CD4-positive, alpha-beta T cell treated with Interferon gamma for 1 hour (primary cell): Measurements from ENCODE around the gene CFAP100.

Experiments
- DNase-seq: peaks from one replicate; pipeline ENCODE4 v3.0.0-alpha.2; 2020

CFAP100 gene

DNA sequence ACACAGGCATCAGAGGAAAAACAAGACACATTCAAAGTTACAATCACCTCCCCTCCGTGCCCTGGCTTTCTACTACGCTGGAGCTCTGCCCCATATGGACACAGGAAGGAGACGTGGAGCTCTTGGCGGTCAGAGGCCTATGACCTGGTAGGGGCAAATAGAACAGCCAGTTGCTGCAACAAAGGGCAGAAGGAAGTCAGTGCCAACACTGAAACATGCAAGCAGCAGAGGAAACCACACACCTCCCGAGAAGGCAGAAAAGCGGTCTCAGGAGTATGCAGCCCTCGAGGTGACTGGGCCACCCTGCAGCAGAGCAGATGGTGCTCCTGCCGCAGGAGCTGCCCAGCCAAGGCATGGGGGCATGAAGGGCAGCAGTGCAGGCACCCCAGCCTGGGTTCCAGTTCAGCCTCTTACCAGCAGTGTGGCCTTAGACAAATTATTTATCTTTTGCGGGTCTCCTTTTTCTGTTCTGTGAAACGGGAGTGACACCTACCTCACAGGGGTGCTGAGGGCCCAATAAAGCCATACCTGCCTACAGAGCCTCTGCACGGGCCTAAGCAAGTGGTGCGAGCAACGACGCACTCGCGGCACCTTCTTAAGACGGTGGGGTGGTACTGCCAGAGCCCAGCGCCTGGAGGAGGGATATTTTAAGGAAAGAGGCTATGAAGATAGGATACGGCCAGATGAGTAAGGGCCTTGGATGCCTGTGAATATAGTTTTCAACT, 72.3 kb downstream of the CFAP100 start:
- DNase-seq: no peak

DNA sequence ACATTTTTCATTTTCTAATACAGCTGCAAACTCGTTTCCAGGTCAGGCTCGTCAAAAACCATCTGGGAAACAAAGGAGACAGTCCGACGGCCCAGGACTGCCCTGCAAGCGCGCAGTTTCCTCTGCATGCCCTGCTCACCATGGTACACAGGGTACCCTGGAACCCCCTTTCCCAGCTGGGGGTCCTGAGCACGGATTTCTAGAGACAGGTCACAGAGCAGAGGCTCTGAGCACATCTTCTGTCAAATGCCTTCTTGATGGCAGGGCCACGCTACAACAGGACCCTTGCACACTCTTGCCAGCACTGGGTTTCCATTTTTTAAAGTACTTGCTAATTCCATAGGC, 72.9 kb downstream of the CFAP100 start:
- no peak for DNase-seq

DNA sequence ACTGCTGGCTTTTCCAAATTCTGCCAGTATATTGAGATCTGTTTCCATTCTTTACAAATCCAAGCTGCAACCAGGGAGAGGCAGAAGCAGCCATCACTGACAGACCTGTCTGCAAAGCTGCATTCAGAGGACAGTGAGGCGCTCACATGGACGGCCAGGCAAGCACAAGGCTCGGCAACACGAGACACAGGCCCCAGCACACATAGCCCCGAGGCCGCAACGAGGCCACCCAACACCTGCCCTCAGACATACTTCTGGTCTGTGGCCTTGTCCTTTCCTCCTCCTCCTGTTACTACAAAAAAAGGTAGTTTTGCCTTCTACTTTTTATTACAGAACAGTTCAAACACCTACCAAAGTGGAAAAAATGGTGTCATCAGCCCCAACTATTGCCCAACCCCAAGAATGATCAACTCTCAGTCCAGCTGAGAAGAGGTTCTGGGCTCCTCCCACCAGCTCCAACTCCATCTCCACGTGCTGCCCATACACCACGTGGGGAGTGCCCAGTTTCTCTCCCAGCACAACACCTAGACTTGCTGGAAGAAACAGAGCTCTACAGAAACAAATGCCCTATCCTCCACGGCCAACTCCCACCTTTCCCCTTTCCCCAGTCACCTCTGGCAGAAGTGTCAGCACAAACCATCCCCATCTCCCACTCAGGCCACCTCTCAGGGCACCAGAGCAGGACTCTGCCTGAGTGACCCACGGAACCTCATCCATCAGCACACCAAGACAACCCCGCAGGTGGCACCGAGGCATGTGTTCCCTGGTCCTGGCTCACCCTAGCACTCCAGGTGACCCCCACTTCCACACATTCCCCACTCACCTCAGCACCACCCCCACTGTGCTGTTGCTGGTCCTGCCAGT, 73.6 kb downstream of the CFAP100 start:
- no peak for DNase-seq

DNA sequence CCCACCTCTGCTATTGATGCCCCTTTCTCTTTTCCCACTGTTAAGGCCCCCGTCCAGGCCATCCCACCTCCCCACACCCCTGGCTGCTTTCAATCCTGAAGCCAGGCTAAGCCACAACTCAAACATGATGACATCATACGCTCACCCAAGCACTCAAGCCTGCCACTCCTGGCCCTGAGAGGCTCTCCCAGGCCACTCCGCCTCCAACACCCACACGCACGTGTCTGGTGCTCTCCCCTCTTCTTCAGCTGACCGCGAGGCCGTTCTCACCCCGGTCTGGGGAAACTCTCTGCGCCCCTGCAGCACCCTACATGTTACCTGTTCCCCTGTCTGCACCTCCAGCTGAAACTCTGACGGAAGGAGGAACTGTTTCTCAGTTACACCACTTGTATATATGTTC, 74.8 kb downstream of the CFAP100 start:
- DNase-seq: no peak

DNA sequence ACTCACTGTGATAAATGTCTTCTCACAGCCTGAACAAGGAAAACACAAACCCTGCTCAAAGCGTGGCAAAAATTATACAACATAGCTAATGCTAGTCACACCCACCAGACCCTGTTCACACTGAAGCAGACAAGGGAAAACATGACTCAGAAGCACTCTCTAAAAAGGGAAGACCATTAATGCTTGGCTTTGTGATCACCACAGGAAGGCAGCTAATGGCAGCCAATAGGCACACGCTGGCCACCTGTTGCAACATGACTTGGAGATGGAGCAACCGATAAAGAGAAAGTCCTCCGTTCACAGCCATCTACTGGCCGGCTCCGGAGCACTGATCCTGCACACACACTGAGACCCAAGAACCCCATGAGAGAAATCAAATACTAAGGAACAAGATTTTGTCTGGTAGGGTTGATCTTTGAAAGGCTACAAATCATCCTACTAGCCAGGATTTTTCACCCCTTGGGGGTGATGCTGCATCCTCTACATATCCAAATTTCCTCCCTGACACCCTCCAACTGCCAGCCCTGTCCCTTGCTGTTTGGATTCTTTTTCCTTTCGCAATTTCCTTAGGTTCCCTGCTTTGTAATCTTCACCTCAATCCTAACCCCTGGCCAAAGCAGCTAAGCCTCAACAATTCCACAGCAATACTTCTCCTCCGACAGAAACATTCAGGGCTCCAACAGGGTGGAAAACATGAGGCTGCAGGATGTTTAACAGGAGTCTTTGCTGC, 77.7 kb downstream of the CFAP100 start:
- DNase-seq: peak; percentile 75

DNA sequence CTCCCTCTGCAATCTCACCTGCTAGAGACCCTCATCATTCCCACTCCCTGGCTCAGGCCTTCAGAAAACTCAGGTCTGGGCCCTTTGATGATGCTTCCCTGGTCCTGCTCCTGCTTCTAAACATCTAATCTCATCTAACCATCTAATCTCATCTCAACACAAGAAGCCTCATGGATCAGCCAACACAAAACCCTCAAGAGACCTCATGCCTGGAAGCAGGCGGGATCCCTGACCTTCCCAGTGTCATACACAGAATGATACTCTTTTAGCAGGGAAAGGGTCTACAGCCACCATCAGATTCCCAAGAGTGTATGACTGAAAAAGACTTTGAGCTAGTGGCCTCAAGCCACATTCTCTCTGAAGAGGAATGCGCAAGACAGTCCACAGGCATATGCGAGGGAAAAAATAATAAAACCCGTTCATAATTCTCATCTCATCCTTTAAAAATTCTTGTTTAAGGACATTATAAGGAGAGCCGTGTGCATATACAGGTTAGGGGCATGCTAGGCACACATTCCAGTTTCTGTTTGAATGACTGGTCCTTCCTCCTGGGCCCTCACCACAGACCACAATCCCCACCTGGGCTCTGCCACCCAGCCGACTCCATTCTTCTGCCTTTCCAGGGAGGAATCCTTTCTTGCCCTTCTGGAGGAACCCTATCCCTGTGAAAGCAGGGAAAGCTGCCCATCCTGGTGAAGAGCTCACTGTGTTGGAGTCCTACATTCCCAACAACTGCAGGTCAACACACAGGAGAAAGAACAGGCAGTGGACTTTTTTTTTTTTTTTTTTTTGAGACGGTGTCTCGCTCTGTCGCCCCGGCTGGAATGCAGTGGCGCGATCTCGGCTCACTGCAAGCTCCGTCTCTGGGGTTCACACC, 78.8 kb downstream of the CFAP100 start:
- no peak for DNase-seq

DNA sequence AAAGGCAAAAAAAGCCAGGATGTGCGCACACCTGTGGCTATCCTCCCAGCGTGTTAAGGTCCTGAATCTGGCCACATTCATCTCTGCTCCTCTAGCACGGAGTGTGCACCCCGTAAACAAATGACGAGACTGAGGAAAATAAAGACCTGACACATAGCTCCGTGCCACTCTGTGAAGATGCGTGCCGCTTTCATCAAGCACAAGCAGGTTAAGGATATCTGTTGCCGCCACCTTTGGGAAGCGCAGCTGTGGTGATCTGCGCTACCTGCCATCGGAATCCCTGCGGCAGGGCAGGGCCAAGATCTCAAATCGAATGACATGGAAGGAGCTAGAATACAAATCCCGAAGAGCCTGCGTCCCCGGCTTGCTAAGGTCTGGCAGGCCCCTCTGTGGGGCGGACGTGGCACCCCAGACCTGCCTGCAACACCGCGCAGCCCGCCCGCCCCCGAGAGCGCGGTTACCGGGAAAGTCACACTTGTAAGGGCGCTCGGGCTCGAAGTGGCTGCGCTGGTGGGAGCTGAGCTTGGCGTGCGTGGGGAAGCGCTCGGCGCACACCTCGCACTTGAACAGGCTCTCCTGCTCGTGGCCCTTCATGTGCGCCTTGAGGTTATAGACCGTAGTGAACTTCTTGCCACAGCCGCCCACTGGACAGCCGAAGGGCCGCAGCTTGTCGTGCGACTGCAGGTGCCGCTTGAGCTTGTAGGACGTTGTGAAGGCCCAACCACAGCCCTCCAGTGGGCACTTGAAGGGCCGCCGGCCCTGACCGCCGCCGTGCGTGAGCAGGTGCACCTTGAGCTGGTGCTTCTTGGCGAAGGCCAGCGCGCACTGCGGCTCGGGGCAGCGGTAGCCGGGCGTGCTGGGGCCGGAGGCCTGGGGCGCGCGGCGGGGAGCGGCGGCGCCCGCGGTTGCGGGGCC, 80.0 kb downstream of the CFAP100 start:
- peak; percentile 28 for DNase-seq

DNA sequence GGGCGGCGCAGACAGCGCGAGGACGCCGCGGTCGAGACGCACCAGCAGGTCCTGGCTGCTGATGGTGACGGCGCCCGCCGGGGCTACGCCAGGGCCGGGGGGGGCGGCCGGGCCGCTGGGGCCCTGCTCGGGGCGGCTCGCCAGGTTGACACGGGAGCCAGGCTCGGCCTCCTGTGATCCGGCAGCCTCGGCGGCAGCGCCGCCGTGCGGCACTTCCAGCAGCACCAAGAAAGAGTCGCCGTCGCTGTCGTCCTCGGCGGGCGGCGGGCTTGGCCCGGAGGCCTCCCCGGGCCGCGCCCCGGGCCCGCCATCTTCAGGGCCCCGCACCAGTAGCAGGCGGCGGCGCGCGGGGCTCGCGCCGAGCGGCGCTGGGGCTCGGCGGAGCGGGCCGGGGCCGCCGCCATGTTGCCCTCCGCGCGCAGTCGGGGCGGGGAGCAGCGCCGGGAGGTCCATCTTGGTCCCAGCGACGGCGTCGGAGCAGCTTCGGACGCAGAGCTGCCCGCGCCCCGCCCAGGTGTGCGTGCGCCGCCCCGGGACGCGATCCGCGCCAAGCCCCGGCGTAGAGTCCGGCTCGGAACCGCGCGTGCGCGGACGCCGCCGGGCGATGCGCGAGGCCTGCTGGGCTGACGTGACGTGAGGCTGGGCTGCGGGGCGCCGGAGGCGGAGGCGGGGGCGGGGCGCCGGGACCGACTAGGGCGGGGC, 80.9 kb downstream of the CFAP100 start, which contains the start of gene ZXDC:
ZXDC (minus strand) TSS at position 479 of the 702 bp plus-strand sequence; CDS start at position 453, 26 bp downstream.
- peak; percentile 95 for DNase-seq

DNA sequence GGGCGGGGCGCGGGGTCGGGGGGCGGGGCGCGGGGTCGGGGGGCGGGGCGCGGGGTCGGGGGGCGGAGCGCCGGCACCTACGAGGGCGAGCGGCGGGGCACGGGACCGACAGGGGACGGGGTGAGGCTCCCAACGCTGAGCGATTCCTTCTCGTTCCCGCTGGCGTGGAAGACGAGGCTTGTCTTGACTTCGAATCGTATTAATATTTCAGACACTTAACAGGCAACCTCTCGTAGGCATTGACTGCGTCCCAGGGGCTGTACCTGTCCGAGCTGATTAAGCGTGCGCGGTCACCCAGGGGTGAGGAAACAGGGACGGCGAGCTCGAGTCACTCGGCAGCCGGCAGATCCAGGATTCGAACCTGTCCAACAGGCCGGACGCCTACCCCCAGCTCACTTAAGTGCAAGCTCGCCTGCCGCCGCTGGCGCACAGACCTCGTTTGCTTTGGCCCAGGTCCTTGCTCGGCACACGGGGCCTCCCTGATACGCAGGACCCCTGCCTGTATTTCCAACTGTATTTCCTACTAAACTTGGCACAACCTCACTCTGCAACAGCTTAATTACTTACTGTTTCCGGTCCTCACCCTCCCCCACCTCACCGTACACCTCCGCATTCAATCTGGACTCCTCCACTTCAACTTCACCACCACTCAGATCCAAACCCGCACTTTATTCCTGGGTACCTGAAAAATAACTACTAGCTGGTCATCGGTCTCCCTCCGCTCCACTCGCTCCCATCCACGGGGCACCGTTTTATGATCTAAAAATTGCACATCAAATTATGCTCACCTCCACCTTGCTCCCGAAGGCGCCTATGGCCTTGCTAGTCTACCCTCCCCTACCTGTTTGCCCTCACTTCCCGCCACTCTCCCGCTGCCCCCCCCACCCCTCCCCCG, 81.7 kb downstream of the CFAP100 start:
- no peak for DNase-seq

DNA sequence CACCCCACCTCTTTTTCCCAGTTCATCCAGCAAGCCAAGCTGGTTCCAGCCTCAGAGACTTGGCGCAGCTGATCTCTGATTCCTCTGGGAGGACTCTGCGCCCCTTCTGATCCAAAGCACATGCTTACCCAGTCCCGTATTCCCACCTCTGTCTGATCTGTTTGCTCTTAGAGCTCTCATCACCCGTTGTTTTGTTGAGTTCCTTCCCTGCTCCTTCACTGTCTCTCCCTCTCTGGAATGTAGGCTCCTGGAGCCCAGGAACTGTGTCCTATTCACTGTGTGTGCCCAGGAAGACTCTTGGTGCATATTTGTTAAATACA, 82.3 kb downstream of the CFAP100 start:
- DNase-seq: no peak

DNA sequence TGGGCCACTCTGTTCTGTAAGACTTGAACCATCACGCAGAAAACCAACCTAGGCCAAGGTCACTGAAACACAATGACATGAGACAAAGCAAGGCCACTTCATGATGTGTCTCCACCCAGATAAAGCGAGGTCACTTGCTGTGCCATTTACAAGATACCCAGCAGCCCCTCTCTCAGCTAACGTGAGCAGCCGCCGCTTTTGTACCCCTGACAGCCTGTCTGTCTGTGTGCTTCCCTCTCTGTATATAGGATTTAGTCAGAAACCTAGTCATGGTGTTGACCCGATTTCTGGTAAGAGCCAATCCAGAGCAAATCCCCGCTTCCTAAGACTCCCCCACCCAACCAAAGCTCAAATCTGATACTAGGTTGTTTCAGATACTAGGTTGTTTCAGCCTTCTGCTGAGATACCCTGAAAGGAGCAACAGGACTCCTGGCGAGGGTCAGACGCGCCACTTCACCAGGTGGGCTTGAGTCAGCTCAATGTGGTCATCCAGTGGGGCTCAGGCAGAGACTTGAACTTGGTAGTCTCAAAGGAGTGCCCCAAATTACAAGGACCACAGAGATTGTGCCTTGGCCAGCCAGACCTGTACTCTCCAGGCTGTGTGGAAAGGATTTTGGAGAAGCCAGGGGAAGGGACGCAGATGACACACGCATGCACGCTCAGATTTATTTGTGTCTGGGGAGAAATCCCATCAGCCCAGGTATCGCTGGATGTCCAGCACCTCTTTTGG, 84.0 kb downstream of the CFAP100 start:
- no peak for DNase-seq

DNA sequence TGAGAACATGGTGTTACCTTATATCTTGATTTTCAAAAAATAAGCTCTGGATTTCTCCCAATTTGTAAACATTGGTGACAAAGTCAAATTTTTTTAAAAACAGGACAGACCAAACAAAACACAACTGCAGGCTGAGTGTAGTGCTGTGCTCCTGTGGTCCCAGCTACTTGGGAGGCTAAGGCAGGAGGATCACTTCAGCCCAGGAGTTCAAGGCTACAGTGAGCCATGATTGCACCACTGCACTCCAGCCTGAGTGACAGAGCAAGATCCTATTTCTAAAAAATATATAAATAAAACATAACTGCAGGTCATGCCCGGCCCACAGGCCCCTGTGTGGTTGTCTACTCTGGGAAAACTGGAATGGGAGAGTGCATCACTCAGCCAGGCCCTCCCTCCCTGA, 84.9 kb downstream of the CFAP100 start:
- DNase-seq: no peak

DNA sequence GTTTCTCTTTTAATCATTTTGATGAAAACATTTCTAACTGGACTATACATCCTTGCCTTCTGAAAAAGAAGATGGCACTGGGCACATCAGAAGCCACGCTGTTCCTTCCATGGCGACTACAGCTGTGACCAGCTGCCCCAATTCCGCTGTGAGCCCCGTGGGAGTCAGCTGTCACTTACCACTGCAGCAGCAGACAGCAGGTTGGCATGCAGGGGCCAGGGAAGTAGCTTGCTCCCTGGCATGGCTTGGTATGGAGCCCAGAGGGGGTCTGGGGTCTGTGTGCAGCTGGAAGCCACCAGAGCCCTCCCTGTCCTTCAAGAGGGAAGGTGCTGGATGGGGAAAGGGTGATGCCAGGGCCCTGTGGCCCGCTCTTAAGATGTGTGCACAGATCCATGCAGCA, 85.5 kb downstream of the CFAP100 start:
- no peak for DNase-seq

DNA sequence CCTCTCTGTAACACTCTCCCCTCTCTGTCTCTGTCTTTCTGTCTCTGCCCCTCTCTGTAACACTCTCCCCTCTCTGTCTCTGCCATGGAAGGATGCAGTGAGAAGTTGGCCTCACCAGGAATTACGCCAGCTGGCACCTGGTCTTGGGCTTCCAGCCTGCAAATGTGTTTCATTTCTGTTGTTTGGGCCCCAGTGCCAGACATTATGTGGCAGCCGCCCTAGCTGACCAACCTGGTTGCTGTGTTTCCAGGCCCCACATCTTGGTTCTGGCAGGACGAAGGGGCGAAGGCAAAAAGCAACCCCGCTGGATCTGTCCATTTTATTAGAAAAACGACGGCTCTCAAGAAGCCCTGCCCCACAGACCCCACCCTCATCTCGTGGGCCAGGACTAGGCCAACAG, 86.2 kb downstream of the CFAP100 start:
- DNase-seq: no peak

DNA sequence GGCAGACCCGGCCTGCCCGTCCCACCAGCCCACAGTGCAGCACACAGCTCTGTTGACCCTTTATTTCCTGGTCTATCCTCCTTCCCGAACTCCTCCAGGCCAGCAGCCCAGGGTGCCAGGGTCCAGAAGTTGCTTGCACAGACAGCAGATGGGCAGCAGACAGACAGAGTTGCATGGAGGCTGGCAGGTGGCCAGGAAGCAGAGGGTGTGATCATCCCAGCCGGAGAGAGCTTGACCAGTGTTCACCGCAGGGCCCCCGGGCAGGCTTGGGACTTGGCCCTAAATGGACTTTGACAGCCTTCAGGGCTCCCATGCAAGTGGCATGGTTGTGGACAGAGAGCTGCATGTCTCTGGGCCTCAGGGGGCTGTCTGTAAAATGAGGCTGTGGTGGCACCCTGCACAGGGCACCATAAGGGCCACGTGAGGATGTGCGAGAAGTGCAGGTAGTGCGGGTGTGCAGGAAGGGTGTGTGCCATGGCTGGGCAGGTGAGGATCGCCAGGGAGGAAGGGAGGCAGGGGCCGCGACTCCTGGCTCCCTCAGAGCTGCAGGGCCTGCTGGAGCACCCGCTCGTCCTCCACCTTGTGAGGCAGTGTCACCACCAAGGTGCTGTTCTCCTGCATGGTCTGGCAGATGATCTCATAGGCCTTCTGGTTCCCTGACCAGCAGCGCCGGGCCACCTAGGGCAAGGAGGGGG, 87.2 kb downstream of the CFAP100 start:
- DNase-seq: no peak

DNA sequence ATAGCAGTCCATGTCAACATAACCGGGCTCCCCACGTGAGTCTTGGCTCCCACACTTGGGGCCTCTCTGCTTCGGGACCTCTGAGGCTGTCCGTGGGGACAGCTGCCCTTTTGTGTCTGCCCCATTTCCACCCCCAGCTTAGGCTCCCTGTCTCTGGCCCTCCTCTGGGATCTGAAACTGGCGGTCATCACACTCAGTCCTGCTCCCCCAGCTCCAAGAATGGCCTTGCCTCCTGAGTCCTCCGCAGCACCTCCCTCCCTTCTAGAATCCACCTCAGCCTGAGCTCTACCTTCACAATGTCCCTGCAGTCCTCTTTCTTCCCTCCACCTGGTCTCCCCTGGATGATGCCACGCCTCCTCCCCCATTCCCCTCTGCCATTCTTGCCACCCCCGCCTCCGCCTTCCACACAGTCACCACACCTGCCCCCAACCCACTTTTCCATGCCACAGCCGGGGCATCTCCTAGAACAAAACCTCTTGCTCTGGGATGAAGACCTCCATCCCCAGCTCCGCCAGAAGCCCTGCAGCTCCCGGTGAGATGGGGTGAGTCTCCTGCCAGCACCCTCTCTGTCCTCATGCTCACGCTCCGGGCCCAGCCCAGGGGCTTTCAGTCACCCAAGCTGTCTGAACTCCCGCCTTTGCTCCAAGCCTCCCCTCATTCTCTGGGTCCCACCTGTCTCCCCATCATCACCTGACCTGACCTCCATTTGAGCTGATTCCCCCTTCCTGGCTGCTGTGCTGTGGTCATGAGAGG, 88.0 kb downstream of the CFAP100 start:
- no peak for DNase-seq

DNA sequence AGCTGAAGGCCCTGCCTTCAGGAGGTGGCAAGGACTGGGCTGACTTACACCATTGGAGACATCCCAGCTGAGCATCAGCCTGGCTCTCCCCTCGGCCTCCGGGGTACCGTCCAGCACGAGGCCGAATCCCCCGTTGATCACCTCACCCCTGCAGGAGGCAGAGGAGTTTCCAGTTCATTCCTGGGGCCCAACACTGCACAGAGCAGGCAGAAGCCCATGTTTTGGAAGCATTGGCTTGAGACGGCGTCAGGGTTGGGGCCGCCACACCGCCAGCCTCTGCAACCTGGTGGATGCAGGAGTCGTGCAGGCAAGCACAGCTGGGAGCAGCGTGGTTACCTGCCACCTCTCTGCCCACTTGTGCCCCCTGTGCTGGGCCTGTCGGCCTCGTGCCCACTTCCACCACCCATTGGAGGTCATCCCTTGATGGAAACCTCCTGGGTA, 88.6 kb downstream of the CFAP100 start:
- DNase-seq: no peak

DNA sequence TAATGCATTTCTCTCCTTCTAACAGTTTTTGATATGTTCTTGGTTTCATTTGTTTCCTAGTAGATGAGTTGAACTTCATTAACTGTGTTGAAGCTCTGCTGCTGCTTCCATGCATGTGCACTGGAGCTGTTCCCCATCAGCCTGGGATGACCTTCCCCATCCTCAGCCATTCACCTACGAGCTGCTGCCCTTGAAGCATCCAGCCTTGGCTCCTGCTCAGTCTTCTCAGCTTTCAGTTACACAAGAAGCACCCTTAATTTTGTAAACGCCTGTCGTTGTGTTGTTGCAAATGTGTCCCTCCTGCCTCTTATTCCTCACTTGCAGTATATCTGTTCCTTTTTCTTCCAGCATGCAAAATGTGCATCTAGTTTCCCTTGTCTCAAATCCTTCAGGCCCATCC, 89.4 kb downstream of the CFAP100 start:
- DNase-seq: no peak
